KMS-11 (cell line): ENCODE results near the gene ST14.

Source experiments
- H2AFZ ChIP-seq: fragments of 200-600 bp; sonication (generic); 2 replicates; pipeline ENCODE4 v1.6.1; 2016; ENCODE audit warnings: antibody characterized with exemption, mixed run types, low read depth
- H3K27ac ChIP-seq: fragments of 200-600 bp; sonication (generic); 2 replicates; pipeline ENCODE4 v1.6.1; 2016; ENCODE audit warnings: mild to moderate bottlenecking, mixed run types
- H3K27me3 ChIP-seq: fragments of 200-600 bp; sonication (generic); 2 replicates; pipeline ENCODE4 v1.6.1; 2017; ENCODE audit warnings: mild to moderate bottlenecking, low read depth, mixed run types, moderate library complexity; ENCODE audit not compliant: insufficient read depth
- H3K36me3 ChIP-seq: fragments of 200-600 bp; sonication (generic); 2 replicates; pipeline ENCODE4 v1.6.1; 2017; ENCODE audit warnings: mild to moderate bottlenecking, mixed run types; ENCODE audit not compliant: insufficient read depth
- H3K4me1 ChIP-seq: fragments of 200-600 bp; sonication (generic); 2 replicates; pipeline ENCODE4 v1.6.1; 2016; ENCODE audit warnings: mild to moderate bottlenecking, low read depth, mixed run types; ENCODE audit not compliant: poor library complexity, severe bottlenecking
- H3K4me2 ChIP-seq: fragments of 200-600 bp; sonication (generic); 2 replicates; pipeline ENCODE4 v1.7.0; 2016; ENCODE audit warnings: mild to moderate bottlenecking, mixed run types
- H3K4me3 ChIP-seq: fragments of 200-600 bp; sonication (generic); IDR thresholded peaks from 2 replicates; pipeline ENCODE4 v1.6.1; 2017; ENCODE audit warnings: low read depth, low read length, mixed read lengths; ENCODE audit not compliant: insufficient read depth
- H3K79me2 ChIP-seq: fragments of 200-600 bp; sonication (generic); 2 replicates; pipeline ENCODE4 v1.6.1; 2016; ENCODE audit warnings: low read depth, mixed run types; ENCODE audit not compliant: insufficient read depth
- H3K9ac ChIP-seq: fragments of 200-600 bp; sonication (generic); 2 replicates; pipeline ENCODE4 v1.6.1; 2016; ENCODE audit warnings: mild to moderate bottlenecking, mixed run types
- H4K20me1 ChIP-seq: fragments of 200-600 bp; sonication (generic); 2 replicates; pipeline ENCODE4 v1.6.1; 2016; ENCODE audit warnings: mild to moderate bottlenecking, mixed run types; ENCODE audit not compliant: insufficient read depth
- CTCF ChIP-seq: fragments of 200-600 bp; sonication (generic); conservative IDR thresholded peaks from 2 replicates; pipeline ENCODE4 v1.6.1; 2017; ENCODE audit warnings: low read depth, mild to moderate bottlenecking, antibody characterized with exemption, low read length, moderate library complexity, mixed read lengths

Gene ST14

GRCh38 chr11:130187096-130187495 is 27.5 kb downstream of the ST14 start:
- Histone ChIP-seq H3K27me3 (no peaks in the 10 kb centered on the region), H2AFZ (no peak overlapping the region), H3K4me2 (no peak overlapping the region), H3K4me3 (no peak overlapping the region), H3K9ac (no peak overlapping the region), H3K27ac (no peak overlapping the region), H3K4me1 (peaks cover 17% of the 10 kb centered on the region), H3K79me2 (peaks cover 45% of the 10 kb centered on the region), H3K36me3 (no peaks in the 10 kb centered on the region), H4K20me1 (no peaks in the 10 kb centered on the region)
- no peak for TF ChIP-seq CTCF

GRCh38 chr11:130188047-130188446 is 28.5 kb downstream of the ST14 start:
- Histone ChIP-seq H3K4me2 (no peak overlapping the region), H4K20me1 (no peaks in the 10 kb centered on the region), H3K79me2 (peaks cover 36% of the 10 kb centered on the region), H3K27me3 (no peaks in the 10 kb centered on the region), H3K4me3 (no peak overlapping the region), H3K9ac (no peak overlapping the region), H3K27ac (no peak overlapping the region), H3K4me1 (peaks cover 7% of the 10 kb centered on the region), H3K36me3 (no peaks in the 10 kb centered on the region), H2AFZ (no peak overlapping the region)
- no peak for TF ChIP-seq CTCF

- no peak overlapping the region for H2AFZ ChIP-seq
- peaks cover under 1% of the 10 kb centered on the region for H3K4me1 ChIP-seq
- peaks cover 29% of the 10 kb centered on the region for H3K79me2 ChIP-seq
- TF ChIP-seq CTCF, result no peak
- no peak overlapping the region for H3K4me2 ChIP-seq
- no peaks in the 10 kb centered on the region for H4K20me1 ChIP-seq
- H3K36me3 ChIP-seq, result no peaks in the 10 kb centered on the region
- H3K9ac ChIP-seq, result no peak overlapping the region
- no peak overlapping the region for H3K27ac ChIP-seq
- no peaks in the 10 kb centered on the region for H3K27me3 ChIP-seq
- H3K4me3 ChIP-seq, result no peak overlapping the region
These were observed 29.2 kb downstream of the ST14 start for GRCh38 chr11:130188585-130189347.

- H3K4me1 ChIP-seq, result no peaks in the 10 kb centered on the region
- H3K4me3 ChIP-seq, result no peak overlapping the region
- H3K27ac ChIP-seq, result no peak overlapping the region
- no peak overlapping the region for H3K9ac ChIP-seq
- H3K36me3 ChIP-seq, result no peaks in the 10 kb centered on the region
- no peaks in the 10 kb centered on the region for H4K20me1 ChIP-seq
- H3K4me2 ChIP-seq, result no peak overlapping the region
- no peaks in the 10 kb centered on the region for H3K27me3 ChIP-seq
- H3K79me2 ChIP-seq, result peaks cover 20% of the 10 kb centered on the region; the same call in 1 of the 2 replicates
- no peak for TF ChIP-seq CTCF
- H2AFZ ChIP-seq, result no peak overlapping the region
These were observed 30.1 kb downstream of the ST14 start for GRCh38 chr11:130189492-130190210.
